ENCODE measurements around the gene SBNO1.

SBNO1 gene

GRCh38 chr12:123346946-123347345 is 17.7 kb downstream of the SBNO1 start:
- peak; percentile 25 for DNase-seq (ENCODE audit: low read depth)
- no peak overlapping the region for H3K4me3 ChIP-seq (ENCODE audit: low read depth, low read length)
- TF ChIP-seq MYC (IDR thresholded peaks at IDR 0.05; ENCODE audit: low read depth, low read length) = no peak
- no peak for TF ChIP-seq MAX (IDR thresholded peaks at IDR 0.05; ENCODE audit: low read depth, low read length)
- TF ChIP-seq POLR2A (IDR thresholded peaks at IDR 0.05; ENCODE audit: extremely low read depth, insufficient read length) = no peak
- TF ChIP-seq CTCF (IDR thresholded peaks at IDR 0.05; ENCODE audit: low read depth, low read length) = no peak

GRCh38 chr12:123344086-123344485 is 20.6 kb downstream of the SBNO1 start:
- no peak overlapping the region for H3K4me3 ChIP-seq (ENCODE audit: low read depth, low read length)
- TF ChIP-seq MYC (IDR thresholded peaks at IDR 0.05; ENCODE audit: low read depth, low read length) = no peak
- TF ChIP-seq POLR2A (IDR thresholded peaks at IDR 0.05; ENCODE audit: extremely low read depth, insufficient read length) = no peak
- no peak for DNase-seq (ENCODE audit: low read depth)

GRCh38 chr12:123337070-123337469 is 27.6 kb downstream of the SBNO1 start:
- no peak for DNase-seq (ENCODE audit: low read depth)
- H3K4me3 ChIP-seq (ENCODE audit: low read depth, low read length) = no peak overlapping the region
- TF ChIP-seq MYC (IDR thresholded peaks at IDR 0.05; ENCODE audit: low read depth, low read length) (no peak), CTCF (IDR thresholded peaks at IDR 0.05; ENCODE audit: low read depth, low read length) (no peak), MAX (IDR thresholded peaks at IDR 0.05; ENCODE audit: low read depth, low read length) (no peak), POLR2A (IDR thresholded peaks at IDR 0.05; ENCODE audit: extremely low read depth, insufficient read length) (no peak)

- no peak for DNase-seq (ENCODE audit: low read depth)
- H3K4me3 ChIP-seq (ENCODE audit: low read depth, low read length) = no peak overlapping the region
- TF ChIP-seq MYC (IDR thresholded peaks at IDR 0.05; ENCODE audit: low read depth, low read length) (no peak), CTCF (IDR thresholded peaks at IDR 0.05; ENCODE audit: low read depth, low read length) (no peak), POLR2A (IDR thresholded peaks at IDR 0.05; ENCODE audit: extremely low read depth, insufficient read length) (no peak), MAX (IDR thresholded peaks at IDR 0.05; ENCODE audit: low read depth, low read length) (no peak)
Observed at GRCh38 chr12:123336530-123336929, 28.1 kb downstream of the SBNO1 start.

GRCh38 chr12:123335490-123335889 is 29.2 kb downstream of the SBNO1 start:
- no peak for DNase-seq (ENCODE audit: low read depth)
- H3K4me3 ChIP-seq (ENCODE audit: low read depth, low read length) = no peak overlapping the region
- TF ChIP-seq POLR2A (IDR thresholded peaks at IDR 0.05; ENCODE audit: extremely low read depth, insufficient read length) (no peak), MYC (IDR thresholded peaks at IDR 0.05; ENCODE audit: low read depth, low read length) (no peak), MAX (IDR thresholded peaks at IDR 0.05; ENCODE audit: low read depth, low read length) (no peak)

- no peak overlapping the region for H3K4me3 ChIP-seq (ENCODE audit: low read depth, low read length)
- DNase-seq (ENCODE audit: low read depth) = no peak
- TF ChIP-seq POLR2A (IDR thresholded peaks at IDR 0.05; ENCODE audit: extremely low read depth, insufficient read length) = no peak
Observed at GRCh38 chr12:123329799-123330198, 34.8 kb downstream of the SBNO1 start.

GRCh38 chr12:123319826-123320225 is 44.8 kb downstream of the SBNO1 start:
- no peak overlapping the region for H3K4me3 ChIP-seq (ENCODE audit: low read depth, low read length)
- TF ChIP-seq POLR2A (IDR thresholded peaks at IDR 0.05; ENCODE audit: extremely low read depth, insufficient read length) (no peak), CTCF (IDR thresholded peaks at IDR 0.05; ENCODE audit: low read depth, low read length) (no peak), MAX (IDR thresholded peaks at IDR 0.05; ENCODE audit: low read depth, low read length) (no peak), MYC (IDR thresholded peaks at IDR 0.05; ENCODE audit: low read depth, low read length) (no peak)
- DNase-seq (ENCODE audit: low read depth) = no peak
